DMS53 (cell line): ENCODE data around the gene MYO1F.
A peak's percentile ranks its signal among the peaks of the same experiment; 100 is the strongest.
"Not testable (repeated sequence)": the region's sequence is repeated elsewhere in the genome, so short reads cannot be mapped to it uniquely, and the experiment has no call there.

ENCODE experiments used
- DNase-seq: peaks from one replicate; lab custom pipeline; 2025; lab: John Stamatoyannopoulos, UW

Gene MYO1F

GRCh38 chr19:8600064-8600463 lies 22.8 kb upstream of the MYO1F start:
- no peak for DNase-seq

GRCh38 chr19:8596168-8596567 lies 18.9 kb upstream of the MYO1F start:
- DNase-seq: no peak

- no peak for DNase-seq
Observed at GRCh38 chr19:8595651-8596050, 18.4 kb upstream of the MYO1F start.

GRCh38 chr19:8593931-8594330 lies 16.7 kb upstream of the MYO1F start:
- no peak for DNase-seq

GRCh38 chr19:8592231-8593009 lies 15.2 kb upstream of the MYO1F start:
- DNase-seq: peak; percentile 28

GRCh38 chr19:8589177-8589714 lies 12.0 kb upstream of the MYO1F start:
- DNase-seq: no peak

GRCh38 chr19:8585894-8586750 lies 8.9 kb upstream of the MYO1F start:
- peak; percentile 43 for DNase-seq

- DNase-seq: no peak
Observed at GRCh38 chr19:8584965-8585893, 8.0 kb upstream of the MYO1F start.

GRCh38 chr19:8580710-8581281 lies 3.6 kb upstream of the MYO1F start:
- peak; percentile 64 for DNase-seq

GRCh38 chr19:8578642-8579265 lies 1.5 kb upstream of the MYO1F start:
- peak; percentile 62 for DNase-seq

GRCh38 chr19:8577741-8578140 lies 499 bp upstream of the MYO1F start:
- DNase-seq: no peak

- DNase-seq: no peak
Observed at GRCh38 chr19:8576273-8576993, 809 bp downstream of the MYO1F start.

- no peak for DNase-seq
Observed at GRCh38 chr19:8575467-8575997, 1.7 kb downstream of the MYO1F start.

GRCh38 chr19:8574619-8574922 lies 2.7 kb downstream of the MYO1F start:
- DNase-seq: not testable (repeated sequence)

GRCh38 chr19:8573316-8573715 lies 3.9 kb downstream of the MYO1F start:
- no peak for DNase-seq

- DNase-seq: peak; percentile 23
Observed at GRCh38 chr19:8571006-8571411, 6.2 kb downstream of the MYO1F start.

GRCh38 chr19:8569066-8569771 lies 8.0 kb downstream of the MYO1F start:
- DNase-seq: no peak

GRCh38 chr19:8567522-8568172 lies 9.6 kb downstream of the MYO1F start:
- DNase-seq: no peak

- no peak for DNase-seq
Observed at GRCh38 chr19:8566855-8567254, 10.4 kb downstream of the MYO1F start.
